ENCODE data around the gene ZNF536.

Gene ZNF536

GRCh38 chr19:30336290-30336689 is 35.9 kb upstream of the ZNF536 start:
- Histone ChIP-seq H3K9ac (no peak overlapping the region), H3K4me1 (no peaks in the 10 kb centered on the region), H3K9me3 (ENCODE audit: control insufficient read depth, low read length) (no peaks in the 10 kb centered on the region), H2AFZ (no peak overlapping the region), H3K36me3 (ENCODE audit: control insufficient read depth, insufficient read depth, low read length) (no peaks in the 10 kb centered on the region), H3K4me2 (ENCODE audit: low read length) (no peak overlapping the region), H3K79me2 (no peaks in the 10 kb centered on the region), H3K27ac (no peak overlapping the region), H3K4me3 (ENCODE audit: low read depth, low read length) (no peak overlapping the region), H3K27me3 (ENCODE audit: control insufficient read depth, insufficient read depth, low read length) (no peaks in the 10 kb centered on the region)
- TF ChIP-seq, protein P1, sequence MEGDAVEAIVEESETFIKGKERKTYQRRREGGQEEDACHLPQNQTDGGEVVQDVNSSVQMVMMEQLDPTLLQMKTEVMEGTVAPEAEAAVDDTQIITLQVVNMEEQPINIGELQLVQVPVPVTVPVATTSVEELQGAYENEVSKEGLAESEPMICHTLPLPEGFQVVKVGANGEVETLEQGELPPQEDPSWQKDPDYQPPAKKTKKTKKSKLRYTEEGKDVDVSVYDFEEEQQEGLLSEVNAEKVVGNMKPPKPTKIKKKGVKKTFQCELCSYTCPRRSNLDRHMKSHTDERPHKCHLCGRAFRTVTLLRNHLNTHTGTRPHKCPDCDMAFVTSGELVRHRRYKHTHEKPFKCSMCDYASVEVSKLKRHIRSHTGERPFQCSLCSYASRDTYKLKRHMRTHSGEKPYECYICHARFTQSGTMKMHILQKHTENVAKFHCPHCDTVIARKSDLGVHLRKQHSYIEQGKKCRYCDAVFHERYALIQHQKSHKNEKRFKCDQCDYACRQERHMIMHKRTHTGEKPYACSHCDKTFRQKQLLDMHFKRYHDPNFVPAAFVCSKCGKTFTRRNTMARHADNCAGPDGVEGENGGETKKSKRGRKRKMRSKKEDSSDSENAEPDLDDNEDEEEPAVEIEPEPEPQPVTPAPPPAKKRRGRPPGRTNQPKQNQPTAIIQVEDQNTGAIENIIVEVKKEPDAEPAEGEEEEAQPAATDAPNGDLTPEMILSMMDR (IDR thresholded peaks at IDR 0.05) = no peak

GRCh38 chr19:30338041-30338456 is 34.1 kb upstream of the ZNF536 start:
- Histone ChIP-seq H3K27ac (no peak overlapping the region), H3K4me2 (ENCODE audit: low read length) (no peak overlapping the region)

GRCh38 chr19:30338878-30339623 is 33.1 kb upstream of the ZNF536 start:
- no peak overlapping the region for H3K9ac ChIP-seq
- H2AFZ ChIP-seq = no peak overlapping the region
- H3K27ac ChIP-seq = no peak overlapping the region
- no peaks in the 10 kb centered on the region for H3K4me1 ChIP-seq
- TF ChIP-seq, protein P1 (IDR thresholded peaks at IDR 0.05) = no peak
- no peak overlapping the region for H3K4me2 ChIP-seq (ENCODE audit: low read length)
- no peaks in the 10 kb centered on the region for H3K27me3 ChIP-seq (ENCODE audit: control insufficient read depth, insufficient read depth, low read length)
- no peaks in the 10 kb centered on the region for H3K36me3 ChIP-seq (ENCODE audit: control insufficient read depth, insufficient read depth, low read length)
- H3K79me2 ChIP-seq = no peaks in the 10 kb centered on the region
- no peaks in the 10 kb centered on the region for H3K9me3 ChIP-seq (ENCODE audit: control insufficient read depth, low read length)
- H3K4me3 ChIP-seq (ENCODE audit: low read depth, low read length) = no peak overlapping the region

More at GRCh38 chr19:30338041-30338456, 34.1 kb upstream of the ZNF536 start:
- TF ChIP-seq, protein P1 (IDR thresholded peaks at IDR 0.05) = no peak
- Histone ChIP-seq H2AFZ (no peak overlapping the region), H3K27me3 (ENCODE audit: control insufficient read depth, insufficient read depth, low read length) (no peaks in the 10 kb centered on the region), H3K4me3 (ENCODE audit: low read depth, low read length) (no peak overlapping the region), H3K79me2 (no peaks in the 10 kb centered on the region), H3K9ac (no peak overlapping the region), H3K4me1 (no peaks in the 10 kb centered on the region), H3K36me3 (ENCODE audit: control insufficient read depth, insufficient read depth, low read length) (no peaks in the 10 kb centered on the region), H3K9me3 (ENCODE audit: control insufficient read depth, low read length) (no peaks in the 10 kb centered on the region)

- no peak overlapping the region for H3K27ac ChIP-seq
- H3K36me3 ChIP-seq (ENCODE audit: control insufficient read depth, insufficient read depth, low read length) = no peaks in the 10 kb centered on the region
- no peaks in the 10 kb centered on the region for H3K27me3 ChIP-seq (ENCODE audit: control insufficient read depth, insufficient read depth, low read length)
- TF ChIP-seq, protein P1 (IDR thresholded peaks at IDR 0.05) = no peak
- no peaks in the 10 kb centered on the region for H3K9me3 ChIP-seq (ENCODE audit: control insufficient read depth, low read length)
- no peak overlapping the region for H3K9ac ChIP-seq
- no peaks in the 10 kb centered on the region for H3K4me1 ChIP-seq
- no peak overlapping the region for H3K4me2 ChIP-seq (ENCODE audit: low read length)
- H3K4me3 ChIP-seq (ENCODE audit: low read depth, low read length) = no peak overlapping the region
- H2AFZ ChIP-seq = no peak overlapping the region
- no peaks in the 10 kb centered on the region for H3K79me2 ChIP-seq
These were observed 32.3 kb upstream of the ZNF536 start for GRCh38 chr19:30339624-30340525.

Data from parathyroid adenoma (tissue), 2 donors.